Activated naive CD4-positive, alpha-beta T cell treated with anti-CD3 and anti-CD28 coated beads for 36 hours (primary cell): ENCODE data around the gene CC2D1B. TPM values are rescaled to one million over a fixed set of nuclear protein-coding genes. Genes with fewer than 3 reads are reported as not detected.

Source experiments
- CTCF ChIA-PET: fragments of 350-600 bp; sonication (Branson Sonifier 250); formaldehyde crosslinking; loops from one replicate; lab custom pipeline; 2021; ENCODE audit warnings: antibody characterized with exemption; lab: Charles Lee
- DNase-seq: peaks from one replicate; pipeline ENCODE4 v3.0.0-alpha.2; 2020
- H3K27ac Mint-ChIP-seq: one replicate; pipeline ENCODE4 v1.8.0; 2021; ENCODE audit warnings: mild to moderate bottlenecking, mixed read lengths
- H3K27me3 Mint-ChIP-seq: one replicate; pipeline ENCODE4 v1.8.0; 2021; ENCODE audit warnings: low read depth, mixed read lengths
- H3K36me3 Mint-ChIP-seq: one replicate; pipeline ENCODE4 v1.8.0; 2021; ENCODE audit warnings: low read depth, mixed read lengths
- H3K4me1 Mint-ChIP-seq: one replicate; pipeline ENCODE4 v1.8.0; 2021; ENCODE audit warnings: low read depth, mixed read lengths
- H3K4me3 Mint-ChIP-seq: one replicate; pipeline ENCODE4 v1.8.0; 2021; ENCODE audit warnings: mild to moderate bottlenecking, moderate library complexity, mixed read lengths
- H3K9me3 Mint-ChIP-seq: one replicate; pipeline ENCODE4 v1.8.0; 2021; ENCODE audit warnings: mixed read lengths
- intact Hi-C: fragments of 100-400 bp; cut with micrococcal nuclease; formaldehyde crosslinking; loops from one replicate; pipeline ENCODE4 v1.15.1; 2023
- total RNA-seq, 2 experiments: library from RNA; stranded (reverse); gene quantifications; one replicate each; pipeline ENCODE4 v1.2.3, GENCODE V29; 2021

CC2D1B gene
- total RNA-seq, 2 experiments from 2014 or later = 18.4 to 21.8 TPM

DNA sequence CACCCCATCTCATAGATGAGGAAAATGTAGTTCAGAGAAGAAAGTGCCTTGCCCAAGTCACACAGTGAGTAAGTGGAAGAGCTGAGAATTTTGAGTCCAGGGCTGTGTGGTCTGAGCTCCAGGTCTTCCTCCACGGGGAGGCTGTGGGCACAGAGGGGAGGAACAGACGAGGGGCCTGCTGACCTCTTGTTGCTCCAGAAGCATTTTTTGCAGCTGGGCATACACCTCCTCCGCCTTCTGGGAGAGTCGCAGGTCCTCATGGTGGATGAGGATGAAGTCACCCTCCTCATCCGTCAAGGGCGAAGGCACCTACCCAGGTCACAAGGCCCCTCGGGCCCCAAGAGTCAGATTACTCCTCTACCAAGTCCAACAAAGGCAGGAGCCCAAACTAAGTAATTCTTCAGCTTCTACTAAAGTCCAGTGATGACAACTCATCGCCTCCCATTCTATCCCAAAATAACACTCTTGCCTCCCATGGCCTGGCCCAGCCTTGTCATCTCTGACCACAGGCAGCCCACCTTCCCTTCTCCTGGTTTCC is 9.1 kb downstream of the CC2D1B start:
- no peak for DNase-seq
- CTCF ChIA-PET = no interaction called here
- Mint-ChIP-seq H3K9me3 (no peaks in the 10 kb centered on the region), H3K36me3 (peaks cover 40% of the 10 kb centered on the region), H3K27ac (no peak overlapping the region), H3K27me3 (no peaks in the 10 kb centered on the region), H3K4me1 (peaks cover 2% of the 10 kb centered on the region), H3K4me3 (no peak overlapping the region)
- intact Hi-C loops = no loop called here

DNA sequence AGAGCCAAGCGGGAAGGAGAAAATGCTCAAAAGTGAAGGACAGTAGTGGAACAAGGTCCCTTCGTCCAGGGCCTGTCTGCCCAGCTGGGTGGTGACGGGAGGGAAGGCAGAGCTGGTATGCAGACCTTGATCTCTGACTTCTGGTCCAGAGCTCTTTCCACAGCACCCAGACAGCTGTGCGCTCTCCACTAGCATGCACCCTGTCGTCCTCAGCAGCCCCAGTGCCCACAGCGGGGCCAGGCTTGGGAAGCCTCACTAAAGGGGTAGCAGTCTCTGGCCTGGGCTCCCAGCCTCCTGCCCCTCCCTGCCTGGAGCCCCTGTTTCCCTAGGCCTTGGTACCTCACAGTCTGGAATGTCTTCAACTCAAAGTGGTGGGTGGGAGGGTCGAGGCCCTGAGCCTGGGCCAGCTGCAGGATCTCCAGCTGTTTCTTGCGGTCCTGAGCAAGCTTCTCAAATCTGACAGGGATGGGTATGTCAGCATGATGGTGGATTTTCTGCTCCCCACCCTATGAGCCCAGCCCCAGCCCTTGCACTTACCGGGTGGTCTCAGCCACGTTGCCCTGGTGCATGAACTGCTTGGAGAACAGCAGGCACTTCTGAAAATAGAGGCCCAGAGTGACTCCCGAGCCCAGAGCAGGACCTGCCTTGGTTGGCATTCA is 10.0 kb downstream of the CC2D1B start:
- peaks cover 33% of the 10 kb centered on the region for H3K36me3 Mint-ChIP-seq
- intact Hi-C loops = no loop called here
- H3K4me1 Mint-ChIP-seq = no peaks in the 10 kb centered on the region
- CTCF ChIA-PET = no interaction called here
- H3K27ac Mint-ChIP-seq = no peak overlapping the region
- no peak overlapping the region for H3K4me3 Mint-ChIP-seq
- no peaks in the 10 kb centered on the region for H3K9me3 Mint-ChIP-seq
- DNase-seq = no peak
- H3K27me3 Mint-ChIP-seq = no peaks in the 10 kb centered on the region

- H3K27ac Mint-ChIP-seq = peak overlapping the region; percentile 41
- no peaks in the 10 kb centered on the region for H3K4me1 Mint-ChIP-seq
- CTCF ChIA-PET = no interaction called here
- DNase-seq = no peak
- H3K27me3 Mint-ChIP-seq = no peaks in the 10 kb centered on the region
- intact Hi-C loops = no loop called here
- H3K36me3 Mint-ChIP-seq = peaks cover 31% of the 10 kb centered on the region
- H3K4me3 Mint-ChIP-seq = no peak overlapping the region
- H3K9me3 Mint-ChIP-seq = no peaks in the 10 kb centered on the region
These were observed 10.6 kb downstream of the CC2D1B start for GRCh38 chr1:52355436-52355835.

DNA sequence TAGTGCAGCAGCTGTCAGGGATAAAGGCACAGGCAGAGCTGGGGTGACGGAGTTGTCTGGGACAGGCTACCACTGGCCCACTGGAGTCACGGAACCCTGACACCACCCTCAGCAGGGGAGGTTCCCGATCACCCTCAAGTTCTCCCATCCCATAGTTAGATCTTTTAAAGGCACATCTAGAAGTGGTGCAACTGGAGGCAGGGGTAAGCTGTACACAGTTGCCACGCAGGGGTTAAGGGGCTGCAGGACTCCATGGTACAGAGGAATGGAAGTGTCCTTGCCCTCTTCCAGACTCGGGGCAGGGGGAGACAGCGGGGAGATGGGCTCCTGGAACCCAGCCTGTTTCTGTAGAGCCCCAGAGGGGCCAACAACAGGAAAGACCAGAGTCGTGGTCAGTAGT is 13.3 kb downstream of the CC2D1B start:
- Mint-ChIP-seq H3K36me3 (peaks cover 24% of the 10 kb centered on the region), H3K4me1 (peaks cover 3% of the 10 kb centered on the region), H3K4me3 (no peak overlapping the region), H3K27me3 (no peaks in the 10 kb centered on the region), H3K27ac (no peak overlapping the region), H3K9me3 (no peaks in the 10 kb centered on the region)
- DNase-seq = no peak
- CTCF ChIA-PET = no interaction called here
- intact Hi-C loops = no loop called here

GRCh38 chr1:52348704-52349300 is 17.2 kb downstream of the CC2D1B start:
- no peak for DNase-seq

GRCh38 chr1:52346653-52347052 is 19.4 kb downstream of the CC2D1B start:
- no peak overlapping the region for H3K4me3 Mint-ChIP-seq
- intact Hi-C loops = no loop called here
- CTCF ChIA-PET = no interaction called here
- no peaks in the 10 kb centered on the region for H3K9me3 Mint-ChIP-seq
- H3K4me1 Mint-ChIP-seq = peaks cover 6% of the 10 kb centered on the region
- no peak overlapping the region for H3K27ac Mint-ChIP-seq
- peaks cover 1% of the 10 kb centered on the region for H3K36me3 Mint-ChIP-seq
- DNase-seq = no peak
- no peaks in the 10 kb centered on the region for H3K27me3 Mint-ChIP-seq

More at GRCh38 chr1:52348704-52349300, 17.2 kb downstream of the CC2D1B start:
- Mint-ChIP-seq H3K27me3 (no peaks in the 10 kb centered on the region), H3K36me3 (peaks cover 4% of the 10 kb centered on the region), H3K27ac (no peak overlapping the region), H3K4me1 (peaks cover 6% of the 10 kb centered on the region), H3K9me3 (no peaks in the 10 kb centered on the region), H3K4me3 (no peak overlapping the region)
- intact Hi-C loops = no loop called here
- CTCF ChIA-PET = interaction anchor here (0.6 to 1.4 kb wide), 4 partner anchors 13 to 135 kb away, joined by 3 to 5 read pairs (median 3); no protein-coding TSS in a partner anchor

GRCh38 chr1:52345252-52345651 is 20.8 kb downstream of the CC2D1B start:
- H3K9me3 Mint-ChIP-seq = no peaks in the 10 kb centered on the region
- H3K4me1 Mint-ChIP-seq = peaks cover 6% of the 10 kb centered on the region
- H3K4me3 Mint-ChIP-seq = no peak overlapping the region
- no peak overlapping the region for H3K27ac Mint-ChIP-seq
- no peak for DNase-seq
- H3K36me3 Mint-ChIP-seq = peaks cover 1% of the 10 kb centered on the region
- CTCF ChIA-PET = no interaction called here
- intact Hi-C loops = no loop called here
- H3K27me3 Mint-ChIP-seq = no peaks in the 10 kb centered on the region

- intact Hi-C loops = no loop called here
- Mint-ChIP-seq H3K9me3 (no peaks in the 10 kb centered on the region), H3K27me3 (no peaks in the 10 kb centered on the region), H3K36me3 (no peaks in the 10 kb centered on the region), H3K4me3 (no peak overlapping the region), H3K4me1 (peaks cover 6% of the 10 kb centered on the region), H3K27ac (no peak overlapping the region)
- CTCF ChIA-PET = no interaction called here
- no peak for DNase-seq
These were observed 22.0 kb downstream of the CC2D1B start for GRCh38 chr1:52343979-52344378.

- H3K9me3 Mint-ChIP-seq = no peaks in the 10 kb centered on the region
- no peak for DNase-seq
- no peak overlapping the region for H3K27ac Mint-ChIP-seq
- no peaks in the 10 kb centered on the region for H3K27me3 Mint-ChIP-seq
- intact Hi-C loops = no loop called here
- CTCF ChIA-PET = no interaction called here
- H3K4me3 Mint-ChIP-seq = no peak overlapping the region
- H3K4me1 Mint-ChIP-seq = no peaks in the 10 kb centered on the region
- H3K36me3 Mint-ChIP-seq = peaks cover 3% of the 10 kb centered on the region
These were observed 24.2 kb downstream of the CC2D1B start for GRCh38 chr1:52341655-52342260.

- Mint-ChIP-seq H3K27me3 (no peaks in the 10 kb centered on the region), H3K27ac (no peak overlapping the region), H3K36me3 (peaks cover 7% of the 10 kb centered on the region), H3K4me3 (no peak overlapping the region), H3K9me3 (no peaks in the 10 kb centered on the region), H3K4me1 (no peaks in the 10 kb centered on the region)
- intact Hi-C loops = no loop called here
- DNase-seq = no peak
- CTCF ChIA-PET = no interaction called here
These were observed 28.6 kb downstream of the CC2D1B start for GRCh38 chr1:52337439-52337838.

GRCh38 chr1:52334906-52335528 is 31.0 kb downstream of the CC2D1B start:
- intact Hi-C loops = no loop called here
- Mint-ChIP-seq H3K4me3 (no peak overlapping the region), H3K9me3 (no peaks in the 10 kb centered on the region), H3K4me1 (no peaks in the 10 kb centered on the region), H3K36me3 (peaks cover 7% of the 10 kb centered on the region), H3K27me3 (no peaks in the 10 kb centered on the region), H3K27ac (no peak overlapping the region)
- DNase-seq = no peak
- CTCF ChIA-PET = no interaction called here

DNA sequence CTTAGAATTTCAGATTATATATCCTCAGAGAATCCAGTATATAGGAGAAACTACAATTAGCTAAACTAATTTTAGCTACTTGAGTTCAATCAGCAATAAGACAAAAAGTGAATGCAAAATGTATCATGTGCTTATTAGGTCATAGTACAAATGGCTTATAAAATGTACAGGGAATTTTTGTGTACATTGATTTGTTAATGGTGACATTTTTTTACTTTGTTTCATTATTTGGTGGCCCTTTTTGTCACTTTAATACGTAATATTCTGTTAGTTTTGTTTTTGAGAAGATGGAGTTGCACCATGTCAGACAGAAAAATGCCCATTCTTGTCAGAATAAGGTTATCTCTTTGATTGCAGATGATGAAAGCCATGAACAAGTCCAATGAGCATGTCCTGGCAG is 33.6 kb downstream of the CC2D1B start:
- no peaks in the 10 kb centered on the region for H3K4me1 Mint-ChIP-seq
- intact Hi-C loops = no loop called here
- peaks cover 4% of the 10 kb centered on the region for H3K36me3 Mint-ChIP-seq
- H3K9me3 Mint-ChIP-seq = no peaks in the 10 kb centered on the region
- no peak for DNase-seq
- no peaks in the 10 kb centered on the region for H3K27me3 Mint-ChIP-seq
- no peak overlapping the region for H3K4me3 Mint-ChIP-seq
- H3K27ac Mint-ChIP-seq = no peak overlapping the region
- CTCF ChIA-PET = no interaction called here
